Adrenal gland (tissue), 12 donors: Measurements from ENCODE around the gene CPA3. TPM values are rescaled to one million over a fixed set of nuclear protein-coding genes. Genes with fewer than 3 reads are reported as not detected.

Experiments used
- DNase-seq, 7 donors: peaks; one replicate each; pipeline ENCODE4 v3.0.0-alpha.2; 2019 to 2020
- H3K27ac ChIP-seq, 5 donors: fragments of 200-600 bp; sonication (generic) in 4 of 5; 1 replicate in 3 of 5; 2 replicates in 2 of 5; pipeline versions ENCODE4 v1.5.1 to v1.8.0; 2016 to 2020; ENCODE audit warnings: mild to moderate bottlenecking in 1 of 5
- H3K27me3 ChIP-seq: fragments of 200-600 bp; 2 replicates; pipeline ENCODE4 v1.8.0; 2021
- H3K36me3 ChIP-seq, 2 donors: fragments of 200-600 bp; replicated peaks in 1 of 2; 1 replicate in 1 of 2; 2 replicates in 1 of 2; pipeline versions ENCODE4 v1.5.1 to v1.8.0; 2018 to 2022
- H3K4me1 ChIP-seq, 2 donors: fragments of 200-600 bp; replicated peaks in 1 of 2; 1 replicate in 1 of 2; 2 replicates in 1 of 2; pipeline versions ENCODE4 v1.5.1 to v1.8.0; 2018 to 2021
- H3K4me3 ChIP-seq, 4 donors: fragments of 200-600 bp; sonication (generic) in 3 of 4; one replicate each; pipeline ENCODE4 v1.5.1; 2016 to 2018
- H3K9me3 ChIP-seq, 3 donors: fragments of 200-600 bp; sonication (generic) in 1 of 3; replicated peaks in 1 of 3; 1 replicate in 2 of 3; 2 replicates in 1 of 3; pipeline versions ENCODE4 v1.5.1 to v1.8.0; 2016 to 2021
- CTCF ChIP-seq, 6 experiments: fragments of 450-650 bp in 4 of 6; fragments of 200-600 bp in 2 of 6; sonication (generic) in 1 of 6; IDR thresholded peaks; 1 replicate in 5 of 6; 2 replicates in 1 of 6; pipeline versions ENCODE4 v1.5.1 to v1.8.0; 2016 to 2021; ENCODE audit warnings: antibody characterized with exemption in 6 of 6, mild to moderate bottlenecking in 2 of 6, moderate library complexity in 1 of 6
- POLR2A ChIP-seq, 2 donors: fragments of 450-650 bp; IDR thresholded peaks; one replicate each; pipeline ENCODE4 v1.6.1; 2017; ENCODE audit warnings: antibody characterized with exemption in 2 of 2, mild to moderate bottlenecking in 2 of 2, moderate library complexity in 1 of 2
- WGBS, 4 donors: extraction: QIAGEN DNeasy Blood & Tissue Kit in 2 of 4; methylation state at CpG; one replicate each; pipeline versions ENCODE4 v1.1.5 to v1.1.7; 2013 to 2017; 5-methylcytosine and 5-hydroxymethylcytosine counted together
- intact Hi-C, 2 donors: fragments of 100-400 bp; cut with DNase I; formaldehyde crosslinking; loops; one replicate each; pipeline versions ENCODE4 v1.14.1 to v1.15.0; 2022 to 2023
- polyA plus RNA-seq, 3 donors: library from polyadenylated mRNA; stranded (reverse); fragments of 200-250 nt in 2 of 3; fragments of 350-450 nt in 1 of 3; fragmentation: Illumina TruSeq in 1 of 3; extraction: RNeasy Lipid Tissue Mini Kit (QIAGEN cat#74804) in 1 of 3; gene quantifications; one replicate each; pipeline ENCODE4 v1.2.3, GENCODE V29; 2013 to 2014
- total RNA-seq, 9 donors: library from RNA; depleted of rRNA in 4 of 9; stranded (reverse); fragments of >200 nt in 4 of 9; fragments of 120-200 nt in 1 of 9; fragmentation: NEBNext Ultra II Directional in 1 of 9; extraction: Animal tissue kit (Norgen Biotek cat#: 25700) in 1 of 9; gene quantifications; one replicate each; pipeline versions ENCODE4 v1.1.0 to v1.2.4, GENCODE V29; 2013 to 2023
- donor health status: healthy with polysubstance abuse.
- donor health status: Bipolar disorder and iron deficiency.
- donor health status: DM: yes; HTN: yes; CAD: no.
- donor health status: DM: no; HTN: no; CAD: no.
- donor health status: DM: no; HTN: no; CAD: no.
- donor health status: DM: yes; HTN: yes; CAD: no.

Gene CPA3
- total and polyA plus RNA-seq, 12 donors = 0.39 to 4.1 (median 0.78) TPM; not detected in 3

- Histone ChIP-seq H3K4me1 (no peaks in the 10 kb centered on the region), H3K9me3 (no peaks in the 10 kb centered on the region), H3K27me3 (no peaks in the 10 kb centered on the region), H3K27ac (no peak overlapping the region), H3K4me3 (no peak overlapping the region), H3K36me3 (no peaks in the 10 kb centered on the region)
- intact Hi-C loops = no loop called here
- no peak for DNase-seq
- TF ChIP-seq CTCF (IDR thresholded peaks at IDR 0.05) (no peak), POLR2A (IDR thresholded peaks at IDR 0.05) (no peak)
Observed at GRCh38 chr3:148879256-148879655, 14.2 kb downstream of the CPA3 start.

- peak in 2 of 7 donors; percentile 25 to 28 for DNase-seq
- intact Hi-C loops = no loop called here
Observed at GRCh38 chr3:148880681-148881080, 15.6 kb downstream of the CPA3 start.

DNA sequence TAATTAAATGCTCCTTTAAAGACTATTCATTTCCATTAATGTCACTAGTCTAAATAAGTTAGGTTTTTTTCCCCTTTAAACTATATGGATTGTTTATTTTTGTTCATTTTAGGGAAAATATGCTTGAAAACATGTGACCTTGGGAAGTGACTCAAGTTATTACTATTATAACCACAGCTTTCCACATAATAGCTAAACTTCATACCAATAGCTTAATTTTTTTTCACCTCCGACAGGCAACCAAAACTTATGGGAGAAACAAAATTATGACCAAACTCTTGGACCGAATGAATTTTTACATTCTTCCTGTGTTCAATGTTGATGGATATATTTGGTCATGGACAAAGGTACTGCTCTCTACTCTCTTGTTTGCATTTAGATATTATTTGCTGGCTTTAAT lies 16.2 kb downstream of the CPA3 start:
- Histone ChIP-seq H3K9me3 (no peaks in the 10 kb centered on the region), H3K4me3 (no peak overlapping the region), H3K27ac (no peak overlapping the region), H3K36me3 (no peaks in the 10 kb centered on the region), H3K4me1 (no peaks in the 10 kb centered on the region), H3K27me3 (no peaks in the 10 kb centered on the region)
- intact Hi-C loops = no loop called here
- 83 to 93% (median 91%) methylated on average over 2 of the region's 2 CpGs for WGBS, 4 donors
- DNase-seq = no peak
- no peak for TF ChIP-seq CTCF (IDR thresholded peaks at IDR 0.05)
- TF ChIP-seq POLR2A (IDR thresholded peaks at IDR 0.05) = no peak

More at GRCh38 chr3:148880681-148881080, 15.6 kb downstream of the CPA3 start:
- Histone ChIP-seq H3K4me3 (no peak overlapping the region), H3K36me3 (no peaks in the 10 kb centered on the region), H3K27ac (no peak overlapping the region), H3K4me1 (no peaks in the 10 kb centered on the region), H3K27me3 (no peaks in the 10 kb centered on the region), H3K9me3 (no peaks in the 10 kb centered on the region)
- peak in 3 of 6 experiments; percentile 20 to 28 (median 21) for TF ChIP-seq CTCF (IDR thresholded peaks at IDR 0.05)
- TF ChIP-seq POLR2A (IDR thresholded peaks at IDR 0.05) = no peak

DNA sequence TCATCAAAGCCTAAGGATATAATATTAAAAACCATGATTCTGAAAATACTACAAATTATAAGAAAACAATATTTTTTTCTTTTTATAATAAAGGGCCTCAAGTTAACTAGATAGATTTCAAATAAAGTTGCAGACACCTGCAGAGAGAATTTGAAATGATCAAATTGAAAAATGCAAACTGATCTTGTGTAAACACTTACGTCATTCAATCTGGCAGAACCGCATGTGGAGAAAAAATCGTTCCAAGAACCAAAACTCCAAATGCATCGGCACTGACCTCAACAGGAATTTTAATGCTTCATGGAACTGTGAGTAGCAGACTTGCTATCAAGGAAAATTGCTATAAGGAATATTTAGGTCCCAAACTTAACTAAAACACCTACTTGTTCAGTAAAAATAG lies 17.2 kb downstream of the CPA3 start:
- no peak for DNase-seq
- TF ChIP-seq CTCF (IDR thresholded peaks at IDR 0.05) = no peak
- intact Hi-C loops = no loop called here
- H3K27ac ChIP-seq = no peak overlapping the region
- H3K4me1 ChIP-seq = no peaks in the 10 kb centered on the region
- no peaks in the 10 kb centered on the region for H3K9me3 ChIP-seq
- no peaks in the 10 kb centered on the region for H3K27me3 ChIP-seq
- WGBS, 4 donors = 86 to 91% (median 88%) methylated on average over 4 of the region's 4 CpGs
- H3K36me3 ChIP-seq = no peaks in the 10 kb centered on the region
- no peak overlapping the region for H3K4me3 ChIP-seq
